ENCODE data around the gene ARCN1.

ARCN1 gene

GRCh38 chr11:118531597-118532084 is 40.6 kb upstream of the ARCN1 start:
- peaks cover 0 to 33% (median 15%) of the 10 kb centered on the region in 4 donors for H3K4me1 ChIP-seq
- DNase-seq, result no peak
- H3K27ac ChIP-seq, result peak overlapping the region; percentile 70 to 76
- intact Hi-C loops (cut with DNase I; ENCODE audit: low total_unique reads), result no loop called here
- no peaks in the 10 kb centered on the region for H3K9me3 ChIP-seq
- peak overlapping the region; percentile 65 to 69 for H3K4me3 ChIP-seq
- H3K36me3 ChIP-seq, result peaks cover 0 to 34% (median 10%) of the 10 kb centered on the region in 3 donors
- TF ChIP-seq CTCF (IDR thresholded peaks at IDR 0.05), result no peak
- H3K27me3 ChIP-seq, result no peaks in the 10 kb centered on the region

DNA sequence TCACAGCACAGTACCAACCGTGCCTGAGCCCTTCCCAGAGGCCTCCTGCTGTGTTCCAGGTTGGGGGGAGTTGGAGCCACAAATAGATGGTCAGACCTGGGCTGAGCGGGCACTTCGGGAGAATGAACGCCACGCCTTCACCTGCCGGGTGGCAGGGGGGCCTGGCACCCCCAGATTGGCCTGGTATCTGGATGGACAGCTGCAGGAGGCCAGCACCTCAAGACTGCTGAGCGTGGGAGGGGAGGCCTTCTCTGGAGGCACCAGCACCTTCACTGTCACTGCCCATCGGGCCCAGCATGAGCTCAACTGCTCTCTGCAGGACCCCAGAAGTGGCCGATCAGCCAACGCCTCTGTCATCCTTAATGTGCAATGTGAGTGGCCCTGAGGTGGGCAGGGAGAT is 40.1 kb upstream of the ARCN1 start:
- H3K4me3 ChIP-seq, result peak overlapping the region in 1 of 2 donors; percentile 65
- peak overlapping the region; percentile 70 to 76 for H3K27ac ChIP-seq
- H3K9me3 ChIP-seq, result no peaks in the 10 kb centered on the region
- peaks cover 0 to 33% (median 15%) of the 10 kb centered on the region in 4 donors for H3K4me1 ChIP-seq
- peaks cover 0 to 34% (median 10%) of the 10 kb centered on the region in 3 donors for H3K36me3 ChIP-seq
- no peaks in the 10 kb centered on the region for H3K27me3 ChIP-seq
- intact Hi-C loops (cut with DNase I; ENCODE audit: low total_unique reads), result no loop called here
- DNase-seq, result no peak
- TF ChIP-seq CTCF (IDR thresholded peaks at IDR 0.05), result no peak

DNA sequence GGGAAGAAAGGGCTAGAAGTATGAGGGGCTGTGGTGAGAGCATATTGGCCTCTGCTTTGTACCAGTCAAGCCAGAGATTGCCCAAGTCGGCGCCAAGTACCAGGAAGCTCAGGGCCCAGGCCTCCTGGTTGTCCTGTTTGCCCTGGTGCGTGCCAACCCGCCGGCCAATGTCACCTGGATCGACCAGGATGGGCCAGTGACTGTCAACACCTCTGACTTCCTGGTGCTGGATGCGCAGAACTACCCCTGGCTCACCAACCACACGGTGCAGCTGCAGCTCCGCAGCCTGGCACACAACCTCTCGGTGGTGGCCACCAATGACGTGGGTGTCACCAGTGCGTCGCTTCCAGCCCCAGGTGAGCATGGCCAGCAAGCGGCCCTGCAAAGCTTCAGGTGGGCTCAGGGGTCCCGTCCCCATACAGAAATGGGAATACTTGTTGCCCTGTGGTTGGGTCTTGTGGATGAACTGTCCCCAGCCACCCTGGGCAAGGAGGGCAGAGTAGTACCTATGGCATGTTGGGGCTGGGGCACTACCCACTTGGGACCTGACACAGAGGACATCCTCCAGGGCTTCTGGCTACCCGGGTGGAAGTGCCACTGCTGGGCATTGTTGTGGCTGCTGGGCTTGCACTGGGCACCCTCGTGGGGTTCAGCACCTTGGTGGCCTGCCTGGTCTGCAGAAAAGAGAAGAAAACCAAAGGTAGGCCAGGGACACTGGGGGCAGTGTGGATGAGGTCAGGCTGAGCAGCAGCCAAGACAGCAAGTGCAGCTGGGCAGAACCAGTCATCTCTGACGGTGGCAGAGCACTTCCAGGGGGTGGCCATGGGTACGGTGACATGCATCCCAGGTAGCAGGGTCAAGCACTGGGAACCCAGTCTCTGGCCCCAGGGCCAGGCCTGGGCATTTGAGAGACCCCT is 39.1 kb upstream of the ARCN1 start:
- H3K4me1 ChIP-seq, result peaks cover 0 to 29% (median 19%) of the 10 kb centered on the region in 4 donors
- TF ChIP-seq CTCF (IDR thresholded peaks at IDR 0.05), result no peak
- H3K27ac ChIP-seq, result no peak overlapping the region
- no peak for DNase-seq
- H3K27me3 ChIP-seq, result no peaks in the 10 kb centered on the region
- no peak overlapping the region for H3K4me3 ChIP-seq
- H3K36me3 ChIP-seq, result peaks cover 0 to 34% (median 10%) of the 10 kb centered on the region in 3 donors
- intact Hi-C loops (cut with DNase I; ENCODE audit: low total_unique reads), result no loop called here
- no peaks in the 10 kb centered on the region for H3K9me3 ChIP-seq

DNA sequence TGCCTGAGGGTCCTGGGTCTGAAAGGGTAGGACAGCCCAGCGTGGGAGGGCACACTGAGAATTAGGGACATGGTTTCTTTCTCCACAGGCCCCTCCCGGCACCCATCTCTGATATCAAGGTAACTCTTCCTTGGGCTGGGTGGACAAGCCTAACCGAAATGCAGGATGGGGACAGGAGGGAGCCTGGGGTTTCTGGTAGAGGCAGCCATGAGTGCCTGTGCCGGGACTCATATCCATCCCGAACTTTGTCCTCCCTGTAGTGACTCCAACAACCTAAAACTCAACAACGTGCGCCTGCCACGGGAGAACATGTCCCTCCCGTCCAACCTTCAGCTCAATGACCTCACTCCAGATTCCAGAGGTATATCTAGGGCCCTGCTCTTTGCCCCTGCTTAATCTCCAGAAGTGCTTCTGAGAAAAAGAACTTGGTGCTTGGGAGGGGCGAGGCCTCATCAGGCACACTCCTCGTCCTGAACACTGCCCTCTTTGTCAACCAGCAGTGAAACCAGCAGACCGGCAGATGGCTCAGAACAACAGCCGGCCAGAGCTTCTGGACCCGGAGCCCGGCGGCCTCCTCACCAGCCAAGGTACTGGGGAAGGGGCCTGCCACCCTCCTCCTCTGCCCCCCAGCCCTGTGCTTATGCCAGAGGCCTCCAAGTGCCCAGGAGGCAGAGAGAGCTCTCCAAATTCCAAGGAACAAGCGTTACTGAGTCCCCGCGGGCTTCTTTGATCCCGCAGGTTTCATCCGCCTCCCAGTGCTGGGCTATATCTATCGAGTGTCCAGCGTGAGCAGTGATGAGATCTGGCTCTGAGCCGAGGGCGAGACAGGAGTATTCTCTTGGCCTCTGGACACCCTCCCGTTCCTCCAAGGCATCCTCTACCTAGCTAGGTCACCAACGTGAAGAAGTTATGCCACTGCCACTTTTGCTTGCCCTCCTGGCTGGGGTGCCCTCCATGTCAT is 38.2 kb upstream of the ARCN1 start:
- Histone ChIP-seq H3K36me3 (peaks cover 0 to 34% (median 10%) of the 10 kb centered on the region in 3 donors), H3K27me3 (no peaks in the 10 kb centered on the region), H3K9me3 (no peaks in the 10 kb centered on the region), H3K27ac (no peak overlapping the region), H3K4me1 (peaks cover 0 to 34% (median 18%) of the 10 kb centered on the region in 4 donors), H3K4me3 (no peak overlapping the region)
- TF ChIP-seq CTCF (IDR thresholded peaks at IDR 0.05), result no peak
- intact Hi-C loops (cut with DNase I; ENCODE audit: low total_unique reads), result no loop called here
- DNase-seq, result no peak

- Histone ChIP-seq H3K4me1 (peaks cover 0 to 25% (median 11%) of the 10 kb centered on the region in 4 donors), H3K27ac (no peak overlapping the region), H3K36me3 (peaks cover 0 to 34% (median 10%) of the 10 kb centered on the region in 3 donors), H3K27me3 (no peaks in the 10 kb centered on the region), H3K9me3 (no peaks in the 10 kb centered on the region), H3K4me3 (no peak overlapping the region)
- no peak for TF ChIP-seq CTCF (IDR thresholded peaks at IDR 0.05)
- intact Hi-C loops (cut with DNase I; ENCODE audit: low total_unique reads), result no loop called here
- no peak for DNase-seq
Observed at GRCh38 chr11:118535261-118535660, 36.9 kb upstream of the ARCN1 start.
